GM21528 (cell line): ENCODE results near the gene DSTYK.
A peak's percentile ranks its signal among the peaks of the same experiment; 100 is the strongest.

Experiments used
- ATAC-seq: cut with Tn5 transposase; IDR thresholded peaks from one replicate; pipeline ENCODE4 v1.9.1; 2021; ENCODE audit warnings: mild to moderate bottlenecking, moderate library complexity; ENCODE audit not compliant: unreplicated experiment, low FRiP score

DSTYK gene

DNA sequence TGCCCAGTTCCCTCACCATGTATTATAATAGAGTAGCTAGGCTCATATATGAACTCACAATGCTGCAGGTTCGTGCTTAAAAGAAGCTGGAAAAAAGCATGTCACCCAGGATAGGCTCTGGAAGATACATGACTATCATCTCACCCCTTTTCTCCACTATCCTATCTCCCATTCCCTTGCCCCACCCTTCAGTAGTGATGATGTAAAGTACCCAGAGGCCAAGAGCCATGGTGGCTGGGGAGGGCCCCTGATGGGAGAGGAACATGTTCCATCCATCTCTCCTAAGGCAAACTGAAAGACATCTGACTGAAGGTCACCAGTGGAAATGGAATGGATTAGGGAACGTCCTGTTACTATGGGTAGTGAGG, 69.4 kb downstream of the DSTYK start:
- no peak for ATAC-seq

DNA sequence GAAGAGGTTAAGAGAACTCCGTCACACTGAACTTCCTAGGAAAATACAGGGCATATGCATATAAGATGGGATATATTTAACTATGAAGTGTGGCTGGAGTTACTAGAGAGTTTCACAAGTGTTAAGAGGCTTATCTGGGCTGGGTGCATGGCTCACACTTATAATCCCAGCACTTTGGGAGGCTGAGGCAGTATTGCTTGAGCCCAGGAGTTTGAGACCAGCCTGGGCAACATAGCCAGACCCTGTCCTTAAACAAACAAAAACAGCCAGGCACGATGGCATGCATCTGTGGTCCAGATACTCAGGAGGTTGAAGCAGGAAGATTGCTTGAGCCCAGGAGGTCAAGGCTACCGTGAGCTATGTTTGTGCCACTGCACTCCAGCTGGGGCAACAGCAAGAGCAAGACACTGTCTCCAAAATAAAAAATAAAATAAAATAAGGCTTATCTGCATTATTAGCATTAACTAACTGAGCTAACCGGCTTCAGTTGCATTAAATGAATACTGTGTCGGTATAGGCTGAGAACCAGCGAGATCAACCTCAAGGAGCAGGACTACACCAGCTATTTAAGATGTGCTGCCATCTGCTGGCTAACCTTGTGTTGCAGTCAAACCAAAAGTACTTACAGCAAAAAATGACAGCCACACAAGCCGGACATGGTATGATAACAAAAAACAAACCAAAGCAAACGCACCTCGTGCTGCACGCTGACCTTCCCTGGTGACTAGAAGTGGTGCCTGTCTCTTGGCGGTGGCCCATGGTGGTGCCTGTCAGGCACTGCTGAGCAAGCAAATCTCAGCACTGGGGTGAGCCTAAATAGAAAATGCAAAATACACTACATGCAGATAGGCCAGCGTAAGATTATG, 70.0 kb downstream of the DSTYK start:
- peak; percentile 60 for ATAC-seq

DNA sequence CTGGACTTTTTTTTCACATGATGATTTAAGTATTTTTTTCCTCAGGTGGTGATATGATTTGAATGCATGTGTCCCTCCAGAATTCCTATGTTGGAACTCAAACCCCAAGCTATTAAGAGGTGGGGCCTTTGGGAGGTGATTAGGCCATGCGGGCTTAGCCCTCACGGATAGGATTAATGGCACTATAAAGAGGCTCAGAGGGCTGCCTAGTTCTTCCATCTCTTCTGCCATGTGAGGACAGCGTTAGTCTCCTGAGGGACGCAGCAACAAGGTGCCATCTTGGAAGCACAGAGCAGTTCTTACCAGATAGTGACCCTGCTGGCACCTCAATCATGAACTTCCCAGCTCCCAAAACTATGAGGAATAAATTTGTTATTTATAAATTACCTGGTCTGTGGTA, 71.4 kb downstream of the DSTYK start:
- ATAC-seq, result no peak

DNA sequence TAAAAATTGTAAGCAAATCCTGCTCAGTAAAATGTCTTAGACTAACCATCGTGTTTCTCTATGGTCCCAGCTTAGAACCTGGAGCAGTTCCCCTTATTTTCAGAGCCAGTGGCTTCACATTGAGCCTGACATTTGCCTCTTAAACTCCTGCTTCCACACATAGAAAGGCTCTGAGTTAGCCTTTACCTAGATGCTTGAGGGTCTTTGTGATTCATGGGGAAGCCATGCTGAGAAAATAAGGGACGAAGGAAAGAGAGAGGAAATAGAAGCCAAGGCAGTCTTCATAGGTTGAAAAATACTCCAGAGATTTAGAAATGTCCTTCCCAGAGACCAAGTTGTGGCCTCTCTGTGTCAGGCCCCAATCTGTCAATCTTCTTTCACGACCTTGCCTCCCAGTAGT, 73.6 kb downstream of the DSTYK start:
- ATAC-seq, result no peak

DNA sequence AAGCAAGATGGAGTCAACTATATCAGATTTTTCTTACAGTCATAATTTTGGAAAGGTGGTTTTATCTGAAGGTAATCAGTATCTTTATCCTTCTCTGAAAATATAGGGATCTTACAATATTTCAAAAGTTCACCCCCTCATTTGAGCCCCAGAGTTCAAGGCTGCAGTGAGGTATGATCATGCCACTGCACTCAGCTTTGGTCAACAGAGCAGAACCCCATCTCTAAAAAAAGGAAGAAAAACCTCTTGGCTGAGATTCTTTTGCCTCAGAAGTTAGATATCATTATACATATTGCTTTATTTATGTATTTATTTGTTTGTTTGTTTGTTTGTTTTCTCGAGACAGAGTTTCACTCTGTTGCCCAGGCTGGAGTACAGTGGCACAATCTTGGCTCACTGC, 78.2 kb downstream of the DSTYK start:
- ATAC-seq, result no peak

DNA sequence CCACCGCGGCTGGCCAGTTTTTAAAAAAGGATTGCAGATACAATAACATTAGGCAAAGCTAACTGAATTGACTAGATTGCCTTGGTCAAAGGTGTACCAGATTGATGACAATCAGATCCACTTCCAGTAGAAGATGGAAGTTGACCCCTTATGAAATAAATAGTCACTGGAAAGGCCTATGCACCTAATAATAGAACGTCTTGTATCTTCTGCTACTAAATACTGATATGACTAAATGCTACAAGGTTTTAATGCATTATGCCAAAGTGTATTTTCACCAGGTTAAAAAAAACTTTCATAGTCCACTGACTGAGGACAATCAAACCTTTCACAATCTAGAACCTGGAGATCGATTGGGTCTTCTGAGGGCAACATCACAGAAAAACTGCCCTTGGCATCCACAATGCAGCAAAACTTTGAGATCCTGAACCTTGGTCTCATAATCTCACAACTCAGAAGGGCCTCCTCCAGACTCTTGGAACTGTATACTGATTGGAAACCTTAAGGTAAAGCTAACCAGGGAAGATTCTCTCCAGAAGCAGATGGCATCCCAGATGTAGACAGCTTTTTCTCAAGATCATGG, 82.0 kb downstream of the DSTYK start:
- no peak for ATAC-seq

DNA sequence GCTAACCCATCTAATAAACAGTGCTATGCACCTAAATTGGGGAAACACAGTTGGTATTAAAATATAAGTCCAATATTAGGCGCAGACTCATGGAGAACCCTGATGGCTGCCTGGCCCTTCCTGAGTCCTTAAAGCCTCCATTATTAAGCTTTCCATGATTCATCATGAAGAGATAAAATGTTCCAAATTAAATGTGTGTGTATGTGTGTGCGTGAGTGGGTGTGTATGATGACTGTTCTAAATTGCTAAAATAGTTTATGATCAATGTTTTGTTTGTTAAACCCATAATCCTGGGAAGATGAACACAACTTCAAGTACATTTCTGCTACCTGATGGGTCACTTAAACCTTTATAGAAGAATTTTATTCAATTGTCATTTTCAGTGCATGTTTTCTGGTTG, 83.5 kb downstream of the DSTYK start:
- ATAC-seq, result no peak

DNA sequence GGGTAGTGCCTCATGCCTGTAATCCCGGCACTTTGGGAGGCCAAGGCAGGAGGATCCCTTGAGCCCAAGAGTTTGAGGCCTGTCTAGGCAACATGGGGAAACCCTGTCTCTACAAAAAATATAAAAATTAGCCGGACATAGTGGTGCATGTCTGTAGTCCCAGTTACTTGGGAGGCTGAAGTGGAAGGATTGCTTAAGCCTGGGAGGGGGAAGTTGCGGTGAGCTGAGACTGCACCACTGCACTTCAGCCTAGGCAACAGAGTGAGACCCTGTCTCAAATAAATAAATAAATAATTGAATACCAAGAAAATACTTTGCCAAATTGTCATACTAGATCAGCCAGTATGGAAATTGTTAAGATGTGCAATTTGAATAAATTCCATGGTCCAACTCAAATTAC, 83.9 kb downstream of the DSTYK start:
- no peak for ATAC-seq

DNA sequence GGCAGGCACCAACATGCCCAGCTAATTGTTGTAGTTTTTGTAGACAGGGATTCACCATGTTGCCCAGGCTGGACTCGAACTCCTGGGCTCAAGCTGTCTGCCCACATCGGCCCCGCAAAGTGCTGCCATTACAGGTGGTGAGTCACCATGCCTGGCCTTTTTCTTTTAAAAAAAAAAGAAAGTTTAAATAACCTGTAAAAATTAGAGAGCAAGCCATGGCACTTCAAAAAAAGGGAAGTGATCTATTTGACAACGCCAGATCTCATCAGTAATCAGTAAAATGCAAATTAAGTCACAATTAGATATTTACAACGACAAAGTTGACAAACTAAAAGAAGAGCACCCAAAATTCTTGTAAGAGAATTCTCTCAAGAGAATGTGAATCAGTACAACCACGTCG, 86.8 kb downstream of the DSTYK start:
- no peak for ATAC-seq

DNA sequence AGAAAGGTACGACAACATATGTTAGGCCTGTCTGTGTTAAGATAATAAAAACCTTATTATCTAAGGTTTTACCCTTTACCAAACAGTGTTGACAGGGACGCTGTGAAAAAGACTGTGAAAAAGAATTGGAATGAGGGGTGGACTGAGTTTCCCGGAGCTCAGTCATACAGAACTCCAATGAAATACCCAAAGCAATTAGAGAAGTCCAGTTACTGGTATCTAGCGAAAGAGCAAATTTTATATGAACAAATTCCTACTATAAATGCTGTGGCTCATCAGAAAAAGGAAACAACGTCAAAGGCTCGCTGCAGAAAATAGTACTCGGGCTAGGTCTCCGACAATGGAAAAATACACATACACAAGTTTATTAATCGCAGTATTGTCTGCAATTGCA, 89.0 kb downstream of the DSTYK start:
- ATAC-seq, result no peak

DNA sequence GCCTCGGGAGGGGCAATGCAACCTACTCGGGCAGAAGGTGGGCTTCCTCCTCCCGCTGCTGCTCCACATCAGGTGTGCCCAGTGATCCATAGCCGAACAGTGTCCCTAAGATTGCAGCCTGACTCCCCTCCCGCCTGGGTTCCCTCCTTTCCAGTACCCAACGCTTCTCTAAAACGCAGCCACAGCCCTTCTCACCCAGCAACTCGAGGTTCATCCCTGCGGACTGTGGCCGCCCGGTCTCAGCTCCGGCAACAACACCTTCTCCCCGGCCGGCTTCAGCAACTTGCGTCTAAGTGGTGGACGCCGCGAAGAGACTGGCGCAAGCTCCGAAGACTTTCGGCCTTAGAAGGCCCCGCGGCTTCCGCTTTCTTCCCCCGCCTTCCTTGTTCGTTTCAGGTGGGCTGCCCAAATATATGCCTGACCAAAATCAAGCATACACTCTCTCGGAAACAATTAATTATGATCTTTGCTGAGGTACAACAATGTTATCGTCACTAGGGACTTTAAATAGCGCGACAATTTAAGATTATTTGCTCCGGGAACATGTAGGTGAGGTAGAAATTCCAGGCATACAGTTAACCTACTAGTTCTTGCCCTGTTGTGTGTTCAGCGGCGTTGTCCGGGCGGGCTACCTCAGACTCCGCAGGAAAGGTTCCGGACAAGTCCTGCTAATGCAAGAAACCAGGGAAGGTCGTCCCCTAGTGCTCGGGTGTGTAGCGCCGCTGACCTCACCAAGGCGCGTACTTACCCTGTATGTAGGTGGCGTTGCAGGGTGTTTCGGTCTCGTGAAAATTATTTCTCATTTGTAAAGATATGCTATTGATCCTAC, 89.6 kb downstream of the DSTYK start, which contains the start of gene RBBP5:
TSS of gene RBBP5 (minus strand) at position 319 of the 829 bp plus-strand sequence. CDS start at position 214, 105 bp downstream.
- ATAC-seq, result peak; percentile 95

DNA sequence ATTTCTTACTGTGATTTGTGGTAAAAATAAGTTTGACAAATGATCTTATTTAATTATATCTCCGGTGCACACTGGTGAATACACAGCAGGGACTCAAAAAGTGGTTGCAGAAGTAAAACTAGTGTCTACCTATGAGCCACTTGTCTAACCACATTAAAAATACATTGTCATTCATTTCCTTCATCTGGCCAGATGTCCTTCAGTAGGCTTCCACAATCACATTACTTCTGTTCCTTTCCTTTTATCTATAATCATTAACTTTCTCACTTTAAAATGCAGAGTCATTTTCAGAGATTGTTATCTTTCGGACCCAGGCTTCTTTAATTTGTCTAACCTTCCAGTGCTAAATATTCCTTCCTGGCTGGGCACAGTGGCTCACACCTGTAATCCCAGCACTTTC, 92.8 kb downstream of the DSTYK start:
- ATAC-seq, result no peak

DNA sequence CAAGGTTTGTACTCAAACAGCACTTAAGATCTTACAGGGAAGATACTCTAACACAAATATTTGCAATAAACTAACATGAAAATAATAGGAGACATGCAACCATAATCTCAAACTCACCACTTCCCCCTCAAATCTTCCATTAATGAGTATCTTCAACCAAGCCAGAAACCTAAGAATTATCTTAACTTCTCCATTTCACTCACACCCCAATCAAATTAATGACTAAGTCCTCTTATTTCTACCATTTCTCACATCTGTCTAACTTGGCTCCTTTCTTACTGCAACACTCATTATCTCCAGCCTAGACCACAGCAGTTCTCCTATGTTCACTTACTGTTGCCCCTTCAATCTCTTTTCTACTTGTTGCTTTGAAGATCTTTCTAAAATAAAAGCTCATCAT, 100.1 kb downstream of the DSTYK start:
- ATAC-seq, result no peak

DNA sequence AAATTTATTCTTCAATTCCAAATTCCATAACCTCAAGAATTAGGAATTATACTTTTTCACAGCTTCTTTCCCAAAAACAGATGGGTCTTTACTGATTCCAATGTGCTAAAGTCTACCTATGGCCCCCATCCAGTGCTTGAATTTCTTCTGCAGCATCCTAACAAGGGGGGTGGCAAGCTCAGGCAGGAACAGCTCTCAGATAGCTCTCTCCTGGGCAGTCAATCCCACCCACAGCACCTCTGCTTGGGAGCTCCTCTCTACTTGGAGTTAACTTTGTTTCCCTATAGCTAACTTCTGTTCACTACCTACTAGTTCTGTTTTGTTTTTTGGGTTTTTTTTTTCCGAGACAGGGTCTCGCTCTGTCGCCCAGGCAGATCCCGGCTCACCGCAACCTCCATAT, 101.8 kb downstream of the DSTYK start:
- no peak for ATAC-seq

DNA sequence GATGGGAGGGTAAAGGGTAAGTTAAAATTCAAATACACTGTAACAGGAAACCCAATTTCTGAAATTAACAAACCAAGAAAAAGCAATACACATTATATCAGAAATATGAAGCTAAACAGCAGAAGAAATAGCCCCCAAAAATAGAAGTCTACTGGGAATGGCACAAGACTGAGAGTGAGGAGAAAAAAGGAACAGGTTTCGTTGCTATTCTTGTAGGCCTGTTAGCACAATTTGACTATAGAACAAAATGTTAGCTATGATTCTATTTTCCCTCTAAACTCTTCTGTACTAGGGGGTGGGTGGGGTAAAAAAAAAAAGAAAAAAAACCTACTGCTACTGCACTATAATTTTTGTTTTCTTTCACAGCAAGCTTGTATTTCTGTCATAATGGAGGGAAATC, 102.2 kb downstream of the DSTYK start:
- ATAC-seq, result no peak

DNA sequence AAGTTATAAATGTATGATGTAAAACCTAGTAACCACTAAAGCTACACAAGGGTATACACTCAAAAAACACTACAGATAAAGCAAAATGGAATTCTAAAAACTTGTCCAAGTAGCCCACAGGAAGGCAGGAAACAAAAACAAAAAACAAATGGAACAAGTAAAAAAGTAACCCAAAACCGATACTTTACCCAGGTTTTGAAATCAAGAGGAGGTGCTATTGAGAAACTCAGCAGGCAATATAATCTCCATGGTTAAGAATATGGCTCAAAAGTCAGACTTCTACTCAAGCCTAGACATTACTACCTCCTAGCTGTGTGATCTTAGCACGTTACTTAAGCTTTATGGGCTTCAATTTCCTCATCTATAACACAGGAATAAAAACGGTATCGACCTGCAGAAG, 103.0 kb downstream of the DSTYK start:
- ATAC-seq, result no peak

DNA sequence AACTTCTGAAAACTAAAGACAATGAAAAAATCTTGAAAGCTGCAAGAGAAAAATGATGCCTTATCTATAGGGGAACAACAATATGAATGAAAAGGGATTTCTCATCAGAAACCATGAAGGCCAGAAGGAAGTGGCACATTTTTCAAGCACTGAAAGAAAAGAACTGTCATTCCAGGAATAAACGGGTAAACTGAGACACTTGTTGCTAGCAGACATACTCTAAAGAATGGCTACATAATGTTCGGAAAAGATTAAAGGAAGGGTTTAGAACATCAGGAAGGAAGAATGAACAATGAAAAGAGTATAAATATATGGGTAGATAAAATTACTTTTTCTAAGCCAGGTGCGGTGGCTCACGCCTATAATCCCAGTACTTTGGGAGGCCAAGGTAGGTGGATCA, 104.2 kb downstream of the DSTYK start:
- ATAC-seq, result no peak

DNA sequence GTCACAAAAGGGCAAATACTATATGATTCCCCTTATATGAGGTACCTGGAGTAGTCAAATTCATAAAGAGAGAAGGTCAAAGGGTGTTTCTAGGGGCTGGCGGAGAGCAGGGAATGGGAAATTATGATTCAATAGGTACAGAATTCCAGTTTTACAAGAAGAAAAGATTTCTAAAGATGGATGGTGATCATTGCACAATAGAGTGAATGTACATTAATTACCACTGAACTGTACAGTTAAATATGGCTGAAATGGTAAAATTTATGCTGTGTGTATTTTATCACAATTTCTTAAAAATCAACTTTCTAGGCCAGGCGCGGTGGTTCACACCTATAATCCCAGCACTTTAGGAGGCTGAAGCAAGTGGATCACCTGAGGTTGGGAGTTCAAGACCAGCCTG, 109.1 kb downstream of the DSTYK start:
- ATAC-seq, result no peak

DNA sequence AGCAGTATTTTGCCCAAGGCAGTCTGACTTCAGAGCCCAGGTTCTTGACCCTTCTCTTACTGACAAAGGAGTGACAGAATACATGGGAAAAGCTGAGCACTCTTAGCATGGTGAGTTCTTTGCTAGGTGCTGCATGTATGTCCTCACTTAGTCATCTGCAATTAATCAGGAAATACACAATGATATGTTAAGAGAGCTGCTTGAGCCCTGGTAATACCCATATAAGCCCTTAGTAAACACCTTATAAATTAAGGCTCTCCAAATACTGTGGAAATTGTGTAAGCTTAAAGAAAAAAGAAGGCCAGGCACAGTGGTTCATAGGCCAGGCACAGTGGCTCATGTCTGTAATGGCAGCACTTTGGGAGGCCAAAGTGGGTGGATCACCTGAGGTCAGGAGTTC, 113.3 kb downstream of the DSTYK start:
- ATAC-seq, result no peak

DNA sequence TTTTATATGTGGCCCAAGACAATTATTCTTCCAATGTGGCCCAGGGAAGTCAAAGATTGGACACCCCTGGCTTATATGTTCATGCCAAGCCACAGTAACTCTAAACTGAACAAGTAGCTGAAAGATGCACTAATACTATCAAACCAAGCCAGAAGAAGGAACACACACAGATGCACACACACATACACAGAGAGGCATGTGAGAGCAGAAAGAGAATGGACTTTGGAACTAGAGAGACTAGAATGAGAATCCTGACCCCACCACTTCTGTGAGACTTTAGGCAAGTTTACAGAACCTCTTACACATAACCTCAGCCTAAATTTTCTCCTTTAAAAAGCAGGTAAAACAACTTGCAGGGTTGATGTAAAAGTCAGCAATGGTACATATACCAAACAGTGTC, 116.1 kb downstream of the DSTYK start:
- no peak for ATAC-seq
